NCI-H2227 (cell line): ENCODE data around the gene TRIP6.

Experiments
- DNase-seq: peaks from one replicate; lab custom pipeline; 2025; ENCODE audit not compliant: unreplicated experiment; lab: John Stamatoyannopoulos, UW

TRIP6 gene

DNA sequence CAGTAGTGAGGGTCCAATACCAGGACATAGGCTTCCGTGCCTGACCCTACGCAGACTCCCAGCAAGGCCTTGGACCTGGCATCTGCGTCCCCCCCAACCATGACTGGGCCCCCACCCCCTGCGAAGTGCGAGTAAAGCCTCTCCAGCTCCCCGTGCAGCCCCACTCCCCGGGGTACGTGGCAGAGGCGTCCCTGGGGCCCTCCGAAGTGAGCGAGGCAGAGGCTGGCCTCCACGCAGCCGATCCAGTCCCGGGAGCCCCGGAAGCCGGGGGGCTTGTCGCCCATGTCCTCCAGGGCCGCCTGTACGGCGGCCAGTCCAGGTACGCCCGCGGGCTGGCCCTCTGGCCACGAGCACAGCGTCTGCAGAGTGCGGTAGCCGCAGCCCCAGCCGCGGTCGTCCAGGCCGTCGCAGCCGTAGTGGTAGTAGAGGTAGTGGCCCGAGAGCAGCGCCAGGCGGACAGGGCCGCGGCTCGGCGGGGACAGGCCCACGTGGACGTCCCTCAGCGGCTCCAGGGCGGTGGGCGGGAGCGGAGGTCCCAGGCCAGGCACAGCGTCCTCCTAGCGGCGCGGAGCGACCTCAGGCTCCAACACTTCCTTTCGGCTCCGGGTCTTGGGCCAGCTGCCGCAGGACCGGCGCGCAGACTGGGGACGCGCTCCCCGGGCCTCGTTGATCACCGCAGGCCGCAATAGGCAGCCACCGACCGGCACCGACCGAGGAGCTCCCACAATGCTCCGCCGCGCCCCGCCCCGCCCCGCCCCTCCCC lies 22.0 kb downstream of the TRIP6 start, which contains the start of gene UFSP1:
Gene UFSP1, minus strand, starts transcription at position 728 of the 763 bp plus-strand sequence. Its CDS starts 444 bp downstream, at position 284.
- DNase-seq: no peak

GRCh38 chr7:100890653-100891567 lies 23.7 kb downstream of the TRIP6 start:
- DNase-seq: peak; percentile 71

- no peak for DNase-seq
These were observed 24.5 kb downstream of the TRIP6 start for GRCh38 chr7:100891568-100892247.

DNA sequence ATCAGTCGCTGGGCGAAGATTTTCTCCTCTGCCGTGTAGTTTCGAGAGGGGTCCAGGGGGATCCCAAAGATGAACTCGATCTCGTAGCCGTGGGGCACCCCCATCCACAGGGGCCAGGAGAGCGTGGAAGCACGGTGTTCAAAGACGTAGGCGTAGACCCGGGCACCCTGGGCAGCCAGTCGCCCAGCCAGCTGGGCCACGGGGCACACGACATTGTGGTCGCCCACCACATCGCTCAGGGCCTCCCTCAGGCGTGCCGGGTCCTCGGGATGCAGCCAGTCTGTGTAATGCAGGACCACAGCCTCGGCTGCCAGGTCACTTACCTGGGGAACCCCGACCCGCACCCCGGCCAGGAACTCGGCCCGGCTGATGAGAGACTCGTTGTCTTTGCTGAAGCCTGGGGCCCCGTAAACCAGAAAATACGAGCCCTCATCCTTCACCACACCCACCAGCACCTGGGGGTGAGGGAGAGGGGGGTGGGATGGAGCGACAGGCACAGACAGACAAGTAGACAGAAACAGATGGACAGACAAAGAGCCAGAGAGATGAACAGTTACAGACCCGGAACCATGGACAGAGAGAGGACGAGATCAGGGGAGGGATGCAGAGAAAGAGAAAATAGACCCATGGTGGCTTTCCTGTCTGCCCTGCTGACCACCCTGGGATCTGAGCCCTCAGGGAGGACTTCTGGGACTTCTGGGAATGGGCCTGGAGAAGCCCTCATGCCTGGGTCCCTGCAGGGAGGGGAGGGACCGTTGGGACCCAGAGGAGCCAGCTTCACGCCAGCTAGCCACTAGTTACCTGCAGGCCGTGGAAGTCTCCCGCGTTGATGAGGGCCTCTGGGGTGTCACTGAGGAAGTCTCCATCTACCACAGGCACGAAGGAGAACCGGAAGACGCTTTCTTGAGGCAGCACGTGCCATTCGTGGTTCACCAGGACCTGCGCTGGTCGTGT lies 25.5 kb downstream of the TRIP6 start:
- DNase-seq: no peak

GRCh38 chr7:100893318-100893895 lies 26.2 kb downstream of the TRIP6 start:
- no peak for DNase-seq

DNA sequence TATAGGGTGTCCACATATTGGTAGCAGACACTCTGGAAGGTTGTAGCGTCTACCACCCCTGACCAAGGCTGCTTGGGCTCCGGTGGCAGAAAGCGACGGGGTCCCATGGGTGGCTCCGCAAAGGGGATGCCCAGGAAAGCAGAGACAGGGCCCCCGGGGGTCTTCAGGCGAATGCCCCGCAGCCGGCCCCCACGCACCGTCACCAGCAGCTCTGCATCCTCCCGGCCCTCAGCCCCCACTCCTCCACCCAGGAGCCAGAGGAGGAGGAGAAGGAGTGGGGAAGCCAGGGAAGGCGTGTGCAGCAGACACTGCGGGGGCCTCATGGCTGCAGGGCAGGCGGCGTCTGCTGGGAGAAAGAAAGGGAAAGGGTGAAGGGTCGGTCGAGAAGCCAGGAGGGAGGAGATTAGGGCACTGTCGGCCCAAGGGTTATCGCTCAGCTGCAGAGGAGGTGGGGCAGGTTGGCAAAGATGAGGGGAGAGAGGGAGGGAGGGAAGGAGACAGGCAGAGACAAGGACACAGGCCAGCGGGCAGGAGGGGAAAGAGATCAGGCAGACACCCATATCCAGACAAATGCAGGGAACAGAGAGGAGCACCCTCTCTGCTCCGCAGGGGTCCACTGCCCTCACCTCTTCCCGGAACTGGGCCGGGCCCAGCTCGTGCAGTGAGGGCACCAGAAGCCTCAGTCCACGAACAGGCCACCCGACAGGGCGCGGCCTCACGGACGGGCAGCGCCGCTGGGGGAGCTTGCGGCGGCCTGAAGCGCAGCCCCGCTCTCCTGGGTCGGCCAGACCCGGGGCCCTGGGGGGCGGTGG lies 26.9 kb downstream of the TRIP6 start:
- peak; percentile 56 for DNase-seq

- peak; percentile 86 for DNase-seq
These were observed 27.9 kb downstream of the TRIP6 start for GRCh38 chr7:100894860-100895700.

GRCh38 chr7:100895701-100895955 lies 28.4 kb downstream of the TRIP6 start, which contains the start of gene ACHE:
Gene ACHE, minus strand, starts transcription at chr7:100895888. Its CDS starts 1,656 bp downstream, at chr7:100894232.
- DNase-seq: no peak

GRCh38 chr7:100895956-100896731 lies 29.0 kb downstream of the TRIP6 start:
- DNase-seq: peak; percentile 77

DNA sequence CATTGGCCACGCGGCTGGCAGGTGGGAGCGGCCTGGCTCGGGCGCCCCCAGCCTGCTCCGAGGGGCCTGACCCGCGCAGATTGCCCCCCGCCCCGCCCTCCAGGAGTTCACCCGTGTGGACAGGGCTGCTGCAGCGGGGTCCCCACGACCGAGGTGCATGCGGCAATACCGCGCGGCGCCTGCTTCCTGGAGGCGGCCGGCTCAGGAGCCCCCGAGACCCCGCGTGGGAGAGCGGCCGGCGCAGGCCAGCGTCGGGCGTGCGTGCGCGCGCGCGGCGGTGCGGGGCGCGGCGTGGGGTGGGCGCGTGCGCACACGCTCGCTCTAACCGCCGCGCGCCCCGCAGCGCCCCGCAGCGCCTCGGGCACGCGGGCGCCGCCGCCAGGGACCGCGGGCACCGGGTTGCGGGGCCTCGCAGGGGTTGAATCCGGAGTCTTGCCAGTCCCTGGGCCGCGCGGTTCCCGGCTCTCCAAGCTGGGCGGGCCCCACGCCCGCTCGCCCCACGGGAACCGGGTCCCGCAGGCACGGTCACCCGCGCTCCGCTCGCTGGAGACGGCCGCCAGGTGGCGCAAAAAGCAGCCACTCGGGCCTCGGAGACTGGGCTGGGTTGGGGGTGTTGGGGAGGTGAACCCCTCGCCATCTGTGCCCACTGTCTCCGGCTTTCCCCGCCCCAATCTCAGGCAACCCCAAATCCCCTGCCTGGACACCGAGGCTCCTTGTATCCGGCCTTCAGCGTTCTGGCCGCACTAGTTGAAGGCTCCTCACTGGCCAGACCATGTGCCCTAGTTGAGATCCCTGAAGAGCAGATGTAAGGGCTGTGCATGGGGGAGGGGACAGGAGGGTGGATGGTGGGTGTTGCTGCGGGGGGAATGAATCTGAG lies 29.8 kb downstream of the TRIP6 start:
- DNase-seq: peak; percentile 72

DNA sequence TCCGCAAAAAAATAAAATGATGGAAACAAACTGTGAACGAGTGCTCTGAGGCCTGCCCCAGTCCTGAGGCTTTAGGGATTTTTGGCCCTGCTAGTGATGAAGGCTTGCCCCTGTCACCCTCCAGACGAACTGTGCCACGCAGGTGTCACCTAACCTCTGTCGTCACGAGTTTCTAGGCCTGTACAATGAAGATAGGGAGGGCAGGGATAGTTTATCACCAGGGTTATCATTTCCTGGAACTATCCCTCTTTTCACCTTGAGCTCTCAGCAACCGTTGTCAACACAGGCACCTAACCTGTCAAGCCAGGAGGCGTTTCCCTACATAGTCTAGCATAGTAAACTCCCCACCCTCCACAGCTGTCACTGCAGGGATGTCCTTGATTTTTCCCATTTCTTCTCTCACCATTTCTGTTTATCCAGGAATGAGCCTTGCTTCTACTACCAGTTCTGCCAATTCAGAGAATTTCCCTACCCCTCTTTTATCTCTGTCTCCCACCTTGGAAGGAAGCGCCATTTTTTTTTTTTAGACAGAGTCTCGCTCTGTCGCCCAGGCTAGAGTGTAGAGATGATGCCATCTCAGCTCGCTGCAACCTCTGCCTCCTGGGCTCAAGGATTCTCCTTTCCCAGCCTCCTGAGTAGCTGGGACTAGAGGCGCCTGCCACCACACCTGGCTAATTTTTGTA lies 30.7 kb downstream of the TRIP6 start:
- no peak for DNase-seq

DNA sequence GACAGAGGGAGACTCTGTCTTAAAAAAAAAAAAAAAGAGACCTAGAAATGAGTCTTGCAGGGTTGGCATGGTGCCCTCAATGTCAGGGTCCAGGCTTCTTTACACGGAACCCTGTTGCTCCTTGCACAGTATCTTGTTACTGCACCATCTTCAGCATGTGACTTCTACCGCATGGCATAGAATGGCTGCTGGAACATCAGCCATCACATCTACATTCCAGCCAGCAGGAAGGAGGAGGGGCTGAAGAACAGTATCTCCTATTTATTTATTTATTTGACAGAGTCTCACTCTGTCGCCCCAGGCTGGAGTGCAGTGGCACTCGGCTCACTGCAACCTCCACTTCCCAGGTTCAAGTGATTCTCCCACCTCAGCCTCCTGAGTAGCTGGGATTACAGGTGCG lies 32.2 kb downstream of the TRIP6 start:
- DNase-seq: no peak

DNA sequence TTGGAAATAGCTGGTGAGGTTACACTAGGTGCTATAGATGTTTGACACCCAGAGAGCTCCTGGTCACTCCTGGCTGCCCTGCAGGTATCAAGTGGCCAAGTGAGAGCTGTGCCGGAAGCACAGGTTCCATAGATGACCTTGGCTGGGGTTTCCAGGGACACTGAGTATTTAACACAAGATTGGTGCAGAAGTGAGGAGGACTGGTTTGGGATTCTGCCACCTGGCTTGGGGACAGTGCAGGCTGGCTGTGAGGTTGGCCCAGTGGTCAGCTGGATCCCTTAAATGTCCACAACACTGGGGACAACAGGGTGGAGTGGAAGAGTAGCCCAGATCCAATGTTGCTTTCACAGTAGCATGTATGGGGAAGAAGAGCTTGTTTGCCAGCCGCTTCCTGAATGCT lies 33.8 kb downstream of the TRIP6 start:
- no peak for DNase-seq

DNA sequence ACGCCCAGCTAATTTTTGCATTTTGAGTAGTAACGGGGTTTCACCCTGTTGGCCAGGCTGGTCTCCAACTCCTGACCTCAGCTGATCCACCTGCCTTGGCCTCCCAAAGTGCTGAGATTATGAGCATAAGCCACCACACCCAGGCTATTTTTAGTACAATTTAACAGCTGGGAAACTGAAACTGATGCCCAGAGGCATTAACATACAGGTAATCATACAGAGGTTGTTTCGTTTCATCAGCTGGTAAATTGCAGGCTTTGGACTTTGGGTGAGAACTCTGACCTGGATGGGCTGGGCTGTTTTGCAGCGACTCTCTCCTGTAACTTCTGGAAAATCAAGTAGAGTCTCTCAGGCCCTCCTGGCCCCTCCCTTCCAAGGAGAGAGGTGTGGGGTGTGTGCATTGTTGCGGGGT lies 34.7 kb downstream of the TRIP6 start:
- DNase-seq: no peak

DNA sequence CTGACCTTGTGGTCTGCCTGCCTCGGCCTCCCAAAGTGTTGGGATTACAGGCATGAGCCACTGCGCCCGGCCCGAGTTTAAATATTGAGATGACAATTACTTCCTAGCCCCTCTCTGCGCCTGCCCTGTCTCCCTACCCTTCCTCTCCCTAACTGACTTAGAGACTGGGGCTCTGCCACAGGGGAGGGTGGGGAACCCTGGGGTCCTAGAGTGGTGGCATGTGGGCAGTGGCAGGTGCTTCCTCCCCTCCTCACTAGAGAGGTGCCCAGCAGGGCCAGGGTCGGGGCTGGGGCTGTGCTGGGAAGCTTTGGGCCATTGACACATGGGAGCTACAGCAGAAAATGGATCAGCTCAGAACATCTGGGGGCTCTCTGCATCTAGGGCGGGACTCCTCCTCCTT lies 35.5 kb downstream of the TRIP6 start:
- DNase-seq: no peak

DNA sequence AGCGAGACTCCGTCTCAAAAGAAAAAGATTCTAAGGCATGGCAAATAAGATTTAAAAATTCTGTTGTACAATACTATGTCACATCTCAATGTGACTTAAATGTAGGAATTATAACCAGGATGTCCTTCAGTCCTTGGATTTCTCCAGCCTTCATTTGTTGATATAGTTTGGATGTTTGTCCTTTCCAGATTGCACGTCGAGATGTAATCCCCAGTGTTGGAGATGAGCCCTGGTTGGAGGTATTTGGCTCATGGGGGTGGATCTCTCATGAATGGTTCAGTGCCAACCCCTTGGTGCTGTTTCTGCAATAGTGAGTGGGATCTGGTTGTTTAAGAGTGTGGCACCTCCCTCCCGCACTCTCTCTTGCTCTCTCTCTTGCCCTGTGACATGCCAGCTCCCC lies 41.3 kb downstream of the TRIP6 start:
- DNase-seq: no peak
